Tibial nerve (tissue), 3 donors: ENCODE data around the gene COA6.

ENCODE experiments used
- POLR2A ChIP-seq, 2 donors: fragments of 450-650 bp; IDR thresholded peaks; one replicate each; pipeline ENCODE4 v1.6.1; 2017; ENCODE audit warnings: antibody characterized with exemption in 2 of 2, mild to moderate bottlenecking in 2 of 2, moderate library complexity in 2 of 2
- TF ChIP-seq, protein P1 (sequence below), 5 experiments: fragments of 200-600 bp in 3 of 5; fragments of 450-650 bp in 2 of 5; sonication (generic) in 3 of 5; IDR thresholded peaks; one replicate each; pipeline ENCODE4 v1.5.1; 2016 to 2019; ENCODE audit warnings: antibody characterized with exemption in 5 of 5, mild to moderate bottlenecking in 3 of 5, moderate library complexity in 2 of 5

DNA sequence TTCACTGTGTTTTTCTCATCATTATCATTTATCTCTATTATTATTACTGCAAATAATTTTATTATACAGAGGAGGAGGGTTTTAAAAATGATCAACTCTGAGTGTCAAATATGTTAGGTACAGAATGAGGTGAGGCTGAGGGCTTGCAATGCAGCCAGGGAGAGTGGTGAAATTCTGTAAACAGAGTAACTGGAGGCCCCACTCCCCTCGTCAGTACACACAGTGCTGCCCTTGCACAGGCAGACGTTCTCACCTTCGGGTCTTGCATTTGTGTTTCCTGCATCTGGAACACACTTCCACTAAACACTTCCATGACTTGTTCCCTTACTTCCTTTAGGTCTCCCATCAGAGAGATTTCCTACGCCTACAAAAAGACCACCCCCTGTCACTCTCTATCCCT lies 24.3 kb upstream of the COA6 start:
- TF ChIP-seq POLR2A (IDR thresholded peaks at IDR 0.05) = no peak
- TF ChIP-seq, protein P1, sequence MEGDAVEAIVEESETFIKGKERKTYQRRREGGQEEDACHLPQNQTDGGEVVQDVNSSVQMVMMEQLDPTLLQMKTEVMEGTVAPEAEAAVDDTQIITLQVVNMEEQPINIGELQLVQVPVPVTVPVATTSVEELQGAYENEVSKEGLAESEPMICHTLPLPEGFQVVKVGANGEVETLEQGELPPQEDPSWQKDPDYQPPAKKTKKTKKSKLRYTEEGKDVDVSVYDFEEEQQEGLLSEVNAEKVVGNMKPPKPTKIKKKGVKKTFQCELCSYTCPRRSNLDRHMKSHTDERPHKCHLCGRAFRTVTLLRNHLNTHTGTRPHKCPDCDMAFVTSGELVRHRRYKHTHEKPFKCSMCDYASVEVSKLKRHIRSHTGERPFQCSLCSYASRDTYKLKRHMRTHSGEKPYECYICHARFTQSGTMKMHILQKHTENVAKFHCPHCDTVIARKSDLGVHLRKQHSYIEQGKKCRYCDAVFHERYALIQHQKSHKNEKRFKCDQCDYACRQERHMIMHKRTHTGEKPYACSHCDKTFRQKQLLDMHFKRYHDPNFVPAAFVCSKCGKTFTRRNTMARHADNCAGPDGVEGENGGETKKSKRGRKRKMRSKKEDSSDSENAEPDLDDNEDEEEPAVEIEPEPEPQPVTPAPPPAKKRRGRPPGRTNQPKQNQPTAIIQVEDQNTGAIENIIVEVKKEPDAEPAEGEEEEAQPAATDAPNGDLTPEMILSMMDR (IDR thresholded peaks at IDR 0.05) = no peak
